NCI-H226 (cell line): ENCODE measurements around the gene CHD3.

Source experiments
- DNase-seq: peaks from one replicate; pipeline ENCODE4 v3.0.0-alpha.2; 2015

The CHD3 gene

GRCh38 chr17:7875804-7876370 is 12.7 kb upstream of the CHD3 start:
- DNase-seq: no peak

- no peak for DNase-seq
These were observed 10.4 kb upstream of the CHD3 start for GRCh38 chr17:7878234-7878633.

GRCh38 chr17:7880076-7880868 is 8.3 kb upstream of the CHD3 start:
- no peak for DNase-seq

- DNase-seq: no peak
These were observed 7.1 kb upstream of the CHD3 start for GRCh38 chr17:7881276-7882054.

- DNase-seq: no peak
These were observed 6.5 kb upstream of the CHD3 start for GRCh38 chr17:7882068-7882467.

- DNase-seq: no peak
These were observed 6.0 kb upstream of the CHD3 start for GRCh38 chr17:7882629-7883028.

- DNase-seq: no peak
These were observed 4.7 kb upstream of the CHD3 start for GRCh38 chr17:7883781-7884386.

GRCh38 chr17:7884581-7885366 is 3.8 kb upstream of the CHD3 start:
- DNase-seq: peak; percentile 3

- DNase-seq: peak; percentile 15
These were observed 3.0 kb upstream of the CHD3 start for GRCh38 chr17:7885367-7886226.

- no peak for DNase-seq
These were observed 2.2 kb upstream of the CHD3 start for GRCh38 chr17:7886227-7887037.

GRCh38 chr17:7887038-7887481 is 1.5 kb upstream of the CHD3 start:
- no peak for DNase-seq

- peak; percentile 80 for DNase-seq
These were observed 956 bp upstream of the CHD3 start for GRCh38 chr17:7887482-7888183.

- DNase-seq: peak; percentile 70
These were observed 772 bp downstream of the CHD3 start for GRCh38 chr17:7889166-7889955.

GRCh38 chr17:7893187-7893880 is 4.7 kb downstream of the CHD3 start:
- DNase-seq: no peak

- DNase-seq: no peak
These were observed 5.6 kb downstream of the CHD3 start for GRCh38 chr17:7894226-7894625.

- DNase-seq: no peak
These were observed 6.3 kb downstream of the CHD3 start for GRCh38 chr17:7894866-7895265.

GRCh38 chr17:7897090-7897489 is 8.5 kb downstream of the CHD3 start:
- DNase-seq: no peak

GRCh38 chr17:7897773-7898172 is 9.2 kb downstream of the CHD3 start:
- DNase-seq: peak; percentile 34
